ENCODE data around the gene RAB19.
"Not testable (repeated sequence)": the region's sequence is repeated elsewhere in the genome, so short reads cannot be mapped to it uniquely, and the experiment has no call there.

RAB19 gene

GRCh38 chr7:140448781-140449480 is 45.1 kb downstream of the RAB19 start:
- no peak for TF ChIP-seq CTCF (IDR thresholded peaks at IDR 0.05; ENCODE audit: extremely low read depth, insufficient read depth, missing control alignments)
- in situ Hi-C loops (cut with MboI; ENCODE audit: low pct_unique_long_range_greater_than_20kb, low sequenced_read_pairs, unreplicated experiment): no loop called here
- no peak for DNase-seq (ENCODE audit: low spot score)

- TF ChIP-seq CTCF (IDR thresholded peaks at IDR 0.05; ENCODE audit: extremely low read depth, insufficient read depth, missing control alignments): no peak
- in situ Hi-C loops (cut with MboI; ENCODE audit: low pct_unique_long_range_greater_than_20kb, low sequenced_read_pairs, unreplicated experiment): no loop called here
- no peak for DNase-seq (ENCODE audit: low spot score)
Measured at GRCh38 chr7:140451716-140452115, 47.9 kb downstream of the RAB19 start.

GRCh38 chr7:140453273-140453672 is 49.4 kb downstream of the RAB19 start:
- in situ Hi-C loops (cut with MboI; ENCODE audit: low pct_unique_long_range_greater_than_20kb, low sequenced_read_pairs, unreplicated experiment): no loop called here
- no peak for DNase-seq (ENCODE audit: low spot score)
- TF ChIP-seq CTCF (IDR thresholded peaks at IDR 0.05; ENCODE audit: extremely low read depth, insufficient read depth, missing control alignments): no peak

GRCh38 chr7:140453785-140454656 is 50.2 kb downstream of the RAB19 start:
- in situ Hi-C loops (cut with MboI; ENCODE audit: low pct_unique_long_range_greater_than_20kb, low sequenced_read_pairs, unreplicated experiment); DNase-seq (ENCODE audit: low spot score): not testable (repeated sequence)

- in situ Hi-C loops (cut with MboI; ENCODE audit: low pct_unique_long_range_greater_than_20kb, low sequenced_read_pairs, unreplicated experiment): no loop called here
- TF ChIP-seq CTCF (IDR thresholded peaks at IDR 0.05; ENCODE audit: extremely low read depth, insufficient read depth, missing control alignments): no peak
Measured at GRCh38 chr7:140454657-140455015, 50.8 kb downstream of the RAB19 start.

GRCh38 chr7:140455743-140456142 is 51.9 kb downstream of the RAB19 start:
- no peak for DNase-seq (ENCODE audit: low spot score)

More at GRCh38 chr7:140454657-140455015, 50.8 kb downstream of the RAB19 start:
- no peak for DNase-seq (ENCODE audit: low spot score)

More at GRCh38 chr7:140455743-140456142, 51.9 kb downstream of the RAB19 start:
- in situ Hi-C loops (cut with MboI; ENCODE audit: low pct_unique_long_range_greater_than_20kb, low sequenced_read_pairs, unreplicated experiment): no loop called here
- no peak for TF ChIP-seq CTCF (IDR thresholded peaks at IDR 0.05; ENCODE audit: extremely low read depth, insufficient read depth, missing control alignments)

Data from GM13977 (cell line).